Heart right ventricle (tissue), 16 donors: ENCODE data around the gene RRAGA. TPM values are rescaled to one million over a fixed set of nuclear protein-coding genes. Genes with fewer than 3 reads are reported as not detected.
"Not testable (repeated sequence)": the region's sequence is repeated elsewhere in the genome, so short reads cannot be mapped to it uniquely, and the experiment has no call there.

Experiments
- ATAC-seq, 8 donors: fragments of 200-7000 bp; cut with Tn5 transposase; one replicate each; pipeline ENCODE4 v1.9.1; 2020; ENCODE audit warnings: mild to moderate bottlenecking in 8 of 8, moderate library complexity in 8 of 8, moderate number of reproducible peaks in 1 of 8
- DNase-seq, 2 donors: peaks; one replicate each; pipeline ENCODE4 v3.0.0-alpha.2; 2020
- H3K27ac ChIP-seq, 10 donors: fragments of 200-600 bp; sonication (generic) in 2 of 10; one replicate each; pipeline versions ENCODE4 v1.5.0 to v1.8.0; 2020 to 2022; ENCODE audit warnings: mild to moderate bottlenecking in 3 of 10
- H3K27me3 ChIP-seq, 7 donors: fragments of 200-600 bp; one replicate each; pipeline ENCODE4 v1.8.0; 2021 to 2022; ENCODE audit warnings: mild to moderate bottlenecking in 2 of 7
- H3K36me3 ChIP-seq, 9 donors: fragments of 200-600 bp; sonication (generic) in 1 of 9; one replicate each; pipeline versions ENCODE4 v1.5.0 to v1.8.0; 2020 to 2022; ENCODE audit warnings: mild to moderate bottlenecking in 2 of 9
- H3K4me1 ChIP-seq, 9 donors: fragments of 200-600 bp; sonication (generic) in 1 of 9; one replicate each; pipeline versions ENCODE4 v1.5.0 to v1.8.0; 2020 to 2022; ENCODE audit warnings: mild to moderate bottlenecking in 4 of 9
- H3K4me3 ChIP-seq, 10 donors: fragments of 200-600 bp; sonication (generic) in 2 of 10; one replicate each; pipeline versions ENCODE4 v1.5.0 to v1.8.0; 2020 to 2022; ENCODE audit warnings: mild to moderate bottlenecking in 7 of 10, moderate library complexity in 2 of 10
- H3K9me3 ChIP-seq, 11 donors: fragments of 200-600 bp in 10 of 11; sonication (generic) in 2 of 11; one replicate each; pipeline versions ENCODE4 v1.5.0 to v1.8.0; 2013 to 2022; ENCODE audit warnings: mild to moderate bottlenecking in 2 of 11, control low read depth in 1 of 11, moderate library complexity in 1 of 11
- WGBS, 2 donors: extraction: QIAGEN DNeasy Blood & Tissue Kit; methylation state at CpG; one replicate each; pipeline ENCODE4 v1.1.7; 2013; ENCODE audit warnings: inconsistent platforms in 1 of 2; 5-methylcytosine and 5-hydroxymethylcytosine counted together
- intact Hi-C, 10 donors: fragments of 100-400 bp; cut with DNase I; formaldehyde crosslinking; loops; one replicate each; pipeline versions ENCODE4 v1.11.1 to v1.14.2; 2022
- polyA plus RNA-seq, 2 donors: library from polyadenylated mRNA; stranded (reverse); fragments of 200-250 nt; gene quantifications; one replicate each; pipeline ENCODE4 v1.2.3, GENCODE V29; 2013
- total RNA-seq, 10 donors: library from RNA; stranded (reverse); fragmentation: NEBNext Ultra II Directional in 3 of 10; extraction: Animal tissue kit (Norgen Biotek cat#: 25700) in 3 of 10; gene quantifications; one replicate each; pipeline versions ENCODE4 v1.2.1 to v1.2.4, GENCODE V29; 2021 to 2023
- TF ChIP-seq, protein P1 (sequence below), 9 donors: fragments of 200-600 bp; sonication (generic) in 2 of 9; IDR thresholded peaks; one replicate each; pipeline versions ENCODE4 v1.5.0 to v1.8.0; 2021 to 2022; ENCODE audit warnings: antibody characterized with exemption in 9 of 9, mild to moderate bottlenecking in 5 of 9, moderate library complexity in 1 of 9
- donor health status: Arrhythmogenic right ventricular cardiomyopathy.
- donor health status: ischemic (EF 13 %, LVEDD 7.1; RV severe dilation, severe dysfunction).
- donor health status: healthy with polysubstance abuse.
- donor health status: DM: no; HTN: yes; CAD: no.
- donor health status: DM: no; HTN: no; CAD: no.
- donor health status: ischemic (EF 25% LVEDD 6.9; RV normal size, moderate dysfunction).
- donor health status: ischemic (EF 25% LVEDD 5.7; RV mildly dilated, moderate dysfunction).
- donor health status: healthy.
- donor health status: DM: yes; HTN: yes; CAD: no.
- donor health status: Ischemic cardiomyopathy.
- donor health status: ischemic (EF 35%, LVEDD 5.7; RV mildly dilated, moderate dysfunction).
- donor health status: nonischemic (EF 11% LVEDD 7.7; RV severe dilation, severe dysfunction).
- donor health status: DM: yes; HTN: yes; CAD: no.
- donor health status: PGD.
- donor health status: ischemic (EF 29% LVEDD 5.4; RV normal size, mild dysfunction).
- donor health status: nonischemic (EF 23%, LVEDD 6.1; RV moderate dilation, normal function).

The RRAGA gene
- total and polyA plus RNA-seq, 12 donors, result 24.7 to 100 (median 81.3) TPM

DNA sequence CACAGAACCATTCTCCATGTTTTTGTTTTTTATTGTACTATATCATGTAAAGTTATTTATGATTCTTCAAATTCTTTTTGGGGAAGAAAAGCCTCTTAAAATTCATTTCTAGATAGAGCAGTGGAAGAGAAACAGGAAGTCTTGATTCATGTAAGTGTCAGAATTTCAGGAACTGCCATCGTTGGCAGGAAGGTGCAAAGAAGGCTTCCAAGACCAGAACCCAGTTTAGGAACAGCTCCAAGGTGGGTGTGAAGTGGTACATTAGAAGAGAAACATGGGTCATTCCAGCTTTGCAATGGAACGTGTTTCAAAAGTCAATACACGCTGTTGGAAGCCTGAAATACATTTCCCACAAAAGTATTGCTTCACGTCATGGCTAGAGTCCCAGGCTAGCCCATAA lies 31.0 kb upstream of the RRAGA start:
- Histone ChIP-seq H3K27me3 (no peaks in the 10 kb centered on the region), H3K27ac (no peak overlapping the region), H3K36me3 (no peaks in the 10 kb centered on the region), H3K4me3 (no peak overlapping the region), H3K4me1 (peaks cover 0 to 3% (median under 1%) of the 10 kb centered on the region in 9 donors), H3K9me3 (no peaks in the 10 kb centered on the region)
- TF ChIP-seq, protein P1, sequence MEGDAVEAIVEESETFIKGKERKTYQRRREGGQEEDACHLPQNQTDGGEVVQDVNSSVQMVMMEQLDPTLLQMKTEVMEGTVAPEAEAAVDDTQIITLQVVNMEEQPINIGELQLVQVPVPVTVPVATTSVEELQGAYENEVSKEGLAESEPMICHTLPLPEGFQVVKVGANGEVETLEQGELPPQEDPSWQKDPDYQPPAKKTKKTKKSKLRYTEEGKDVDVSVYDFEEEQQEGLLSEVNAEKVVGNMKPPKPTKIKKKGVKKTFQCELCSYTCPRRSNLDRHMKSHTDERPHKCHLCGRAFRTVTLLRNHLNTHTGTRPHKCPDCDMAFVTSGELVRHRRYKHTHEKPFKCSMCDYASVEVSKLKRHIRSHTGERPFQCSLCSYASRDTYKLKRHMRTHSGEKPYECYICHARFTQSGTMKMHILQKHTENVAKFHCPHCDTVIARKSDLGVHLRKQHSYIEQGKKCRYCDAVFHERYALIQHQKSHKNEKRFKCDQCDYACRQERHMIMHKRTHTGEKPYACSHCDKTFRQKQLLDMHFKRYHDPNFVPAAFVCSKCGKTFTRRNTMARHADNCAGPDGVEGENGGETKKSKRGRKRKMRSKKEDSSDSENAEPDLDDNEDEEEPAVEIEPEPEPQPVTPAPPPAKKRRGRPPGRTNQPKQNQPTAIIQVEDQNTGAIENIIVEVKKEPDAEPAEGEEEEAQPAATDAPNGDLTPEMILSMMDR (IDR thresholded peaks at IDR 0.05), result no peak
- 72 to 76% methylated on average over 4 of the region's 4 CpGs for WGBS, 2 donors
- DNase-seq (no peak), ATAC-seq (no peak)
- intact Hi-C loops, result loop anchor here in 1 of 10 donors (10.0 kb wide), 1 partner anchor 203 kb away; no protein-coding TSS in a partner anchor

DNA sequence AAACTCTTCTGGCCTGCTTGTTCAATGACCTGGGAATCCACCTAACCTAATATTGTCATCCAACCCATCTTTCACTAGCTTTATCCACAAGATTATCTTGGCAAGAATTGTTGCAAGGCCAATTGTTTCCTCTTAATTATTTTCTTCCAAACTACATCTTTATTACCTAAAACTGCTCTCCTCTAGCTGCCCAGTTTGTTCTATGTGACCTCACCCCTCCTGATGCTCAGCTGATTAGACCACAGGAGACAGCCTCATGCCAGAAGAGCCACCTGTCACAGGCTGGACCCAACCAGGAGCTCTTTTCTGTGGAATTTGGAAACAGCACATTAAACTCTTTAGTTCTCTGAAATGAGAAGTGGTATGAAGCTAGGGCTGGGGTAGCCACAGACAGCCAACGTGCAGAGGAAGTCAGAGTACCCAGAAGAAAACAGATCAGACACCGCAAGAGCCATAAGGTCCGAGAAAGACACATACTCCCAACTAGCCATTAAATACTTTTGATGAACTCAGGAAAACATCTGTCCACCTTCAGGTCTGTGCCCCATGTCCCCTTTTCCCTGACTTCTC lies 28.3 kb upstream of the RRAGA start:
- ATAC-seq, result no peak
- no peak overlapping the region for H3K4me3 ChIP-seq
- intact Hi-C loops, result loop anchor here in 4 of 10 donors (10.0 kb wide), 3 partner anchors 576 to 1206 kb away; no protein-coding TSS in a partner anchor
- no peaks in the 10 kb centered on the region for H3K27me3 ChIP-seq
- H3K36me3 ChIP-seq, result no peaks in the 10 kb centered on the region
- no peaks in the 10 kb centered on the region for H3K9me3 ChIP-seq
- no peaks in the 10 kb centered on the region for H3K4me1 ChIP-seq
- TF ChIP-seq, protein P1 (IDR thresholded peaks at IDR 0.05), result no peak
- no peak for DNase-seq
- H3K27ac ChIP-seq, result no peak overlapping the region
- 83 to 96% methylated on average over 3 of the region's 3 CpGs for WGBS, 2 donors

- H3K4me1 ChIP-seq, H3K4me3 ChIP-seq, ATAC-seq, DNase-seq, H3K36me3 ChIP-seq, H3K27ac ChIP-seq, H3K9me3 ChIP-seq, H3K27me3 ChIP-seq: not testable (repeated sequence)
- intact Hi-C loops, result loop anchor here in 4 of 10 donors (10.0 kb wide), 3 partner anchors 577 to 1207 kb away; no protein-coding TSS in a partner anchor
- 97 to 100% methylated on average over 2 of the region's 2 CpGs for WGBS, 2 donors
These were observed 27.6 kb upstream of the RRAGA start for GRCh38 chr9:19021649-19022048.

- no peaks in the 10 kb centered on the region for H3K9me3 ChIP-seq
- 97 to 98% methylated on average over 2 of the region's 2 CpGs for WGBS, 2 donors
- no peak overlapping the region for H3K27ac ChIP-seq
- no peak for ATAC-seq
- H3K36me3 ChIP-seq, result no peaks in the 10 kb centered on the region
- intact Hi-C loops, result loop anchor here in 4 of 10 donors (10.0 kb wide), 3 partner anchors 577 to 1207 kb away; no protein-coding TSS in a partner anchor
- no peaks in the 10 kb centered on the region for H3K27me3 ChIP-seq
- no peak overlapping the region for H3K4me3 ChIP-seq
- no peak for DNase-seq
- no peaks in the 10 kb centered on the region for H3K4me1 ChIP-seq
- TF ChIP-seq, protein P1 (IDR thresholded peaks at IDR 0.05), result no peak
These were observed 27.0 kb upstream of the RRAGA start for GRCh38 chr9:19022206-19022605.

DNA sequence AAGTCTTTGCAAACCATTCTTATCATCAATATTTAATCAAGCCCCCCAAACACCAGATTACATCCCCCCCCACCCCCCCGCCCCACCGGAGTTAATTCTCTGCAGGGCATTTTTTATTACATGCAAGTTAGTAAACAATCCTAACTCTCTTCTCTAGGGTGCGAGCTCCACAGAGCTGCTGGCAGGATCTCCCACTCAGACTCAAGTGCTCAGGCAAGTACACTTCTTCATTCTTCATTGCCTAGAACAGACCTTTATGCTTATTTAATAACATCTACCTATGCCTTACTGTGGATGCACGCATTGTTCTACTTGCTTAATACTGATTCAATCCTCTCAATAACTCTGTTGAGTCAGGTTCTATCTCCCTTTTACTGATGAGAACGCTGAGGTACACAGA lies 26.1 kb upstream of the RRAGA start:
- H3K27ac ChIP-seq, result no peak overlapping the region
- H3K9me3 ChIP-seq, result no peaks in the 10 kb centered on the region
- TF ChIP-seq, protein P1 (IDR thresholded peaks at IDR 0.05), result no peak
- WGBS, 2 donors, result 85% methylated on average over 5 of the region's 5 CpGs
- no peak for DNase-seq
- peaks cover 0 to under 1% (median 0%) of the 10 kb centered on the region in 9 donors for H3K4me1 ChIP-seq
- ATAC-seq, result no peak
- intact Hi-C loops, result loop anchor here in 4 of 10 donors (10.0 kb wide), 3 partner anchors 578 to 1208 kb away; no protein-coding TSS in a partner anchor
- H3K27me3 ChIP-seq, result no peaks in the 10 kb centered on the region
- H3K4me3 ChIP-seq, result no peak overlapping the region
- H3K36me3 ChIP-seq, result no peaks in the 10 kb centered on the region
